Measurements from ENCODE around the gene KRTAP4-3.

GRCh38 chr17:41163828-41164227 lies 4.2 kb downstream of the KRTAP4-3 start:
- TF ChIP-seq, protein P1, sequence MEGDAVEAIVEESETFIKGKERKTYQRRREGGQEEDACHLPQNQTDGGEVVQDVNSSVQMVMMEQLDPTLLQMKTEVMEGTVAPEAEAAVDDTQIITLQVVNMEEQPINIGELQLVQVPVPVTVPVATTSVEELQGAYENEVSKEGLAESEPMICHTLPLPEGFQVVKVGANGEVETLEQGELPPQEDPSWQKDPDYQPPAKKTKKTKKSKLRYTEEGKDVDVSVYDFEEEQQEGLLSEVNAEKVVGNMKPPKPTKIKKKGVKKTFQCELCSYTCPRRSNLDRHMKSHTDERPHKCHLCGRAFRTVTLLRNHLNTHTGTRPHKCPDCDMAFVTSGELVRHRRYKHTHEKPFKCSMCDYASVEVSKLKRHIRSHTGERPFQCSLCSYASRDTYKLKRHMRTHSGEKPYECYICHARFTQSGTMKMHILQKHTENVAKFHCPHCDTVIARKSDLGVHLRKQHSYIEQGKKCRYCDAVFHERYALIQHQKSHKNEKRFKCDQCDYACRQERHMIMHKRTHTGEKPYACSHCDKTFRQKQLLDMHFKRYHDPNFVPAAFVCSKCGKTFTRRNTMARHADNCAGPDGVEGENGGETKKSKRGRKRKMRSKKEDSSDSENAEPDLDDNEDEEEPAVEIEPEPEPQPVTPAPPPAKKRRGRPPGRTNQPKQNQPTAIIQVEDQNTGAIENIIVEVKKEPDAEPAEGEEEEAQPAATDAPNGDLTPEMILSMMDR (IDR thresholded peaks at IDR 0.05), result no peak
- no peak for TF ChIP-seq POLR2AphosphoS5 (IDR thresholded peaks at IDR 0.05)
